GM21825 (cell line): ENCODE results near the gene COLEC12.

Experiments
- ATAC-seq: cut with Tn5 transposase; IDR thresholded peaks from one replicate; pipeline ENCODE4 v1.9.1; 2021; ENCODE audit warnings: mild to moderate bottlenecking, moderate library complexity; ENCODE audit not compliant: unreplicated experiment

Gene COLEC12

DNA sequence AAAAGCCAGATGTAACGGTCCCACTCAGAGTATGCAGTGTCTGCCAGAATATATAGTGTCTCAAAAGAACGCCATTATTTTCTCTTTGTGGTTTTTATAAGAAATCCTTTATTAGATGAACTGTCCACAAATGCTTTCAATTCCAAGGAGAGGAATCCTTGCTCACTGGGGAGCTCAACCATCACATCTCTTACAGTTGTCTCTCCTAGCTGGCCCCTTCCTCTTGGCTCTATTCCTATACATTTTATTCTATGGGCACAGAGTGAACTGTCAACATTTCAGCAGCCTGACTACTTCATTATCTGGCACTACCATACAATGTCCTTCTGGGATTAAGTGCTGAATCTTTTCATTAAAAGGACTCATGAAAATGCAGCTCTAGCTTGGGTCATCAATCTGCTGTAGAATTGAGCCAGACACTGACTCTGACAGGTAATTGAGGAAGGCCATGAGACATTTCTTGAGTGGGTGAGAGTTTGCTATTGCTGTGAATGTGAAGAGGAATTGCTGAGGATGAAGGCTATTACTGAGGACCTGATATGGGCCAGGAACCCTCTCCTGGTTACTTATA, 136.2 kb downstream of the COLEC12 start:
- no peak for ATAC-seq

GRCh38 chr18:363301-364085, 137.0 kb downstream of the COLEC12 start:
- ATAC-seq, result no peak

- ATAC-seq, result no peak
These were observed 137.9 kb downstream of the COLEC12 start for GRCh38 chr18:362311-363290.

DNA sequence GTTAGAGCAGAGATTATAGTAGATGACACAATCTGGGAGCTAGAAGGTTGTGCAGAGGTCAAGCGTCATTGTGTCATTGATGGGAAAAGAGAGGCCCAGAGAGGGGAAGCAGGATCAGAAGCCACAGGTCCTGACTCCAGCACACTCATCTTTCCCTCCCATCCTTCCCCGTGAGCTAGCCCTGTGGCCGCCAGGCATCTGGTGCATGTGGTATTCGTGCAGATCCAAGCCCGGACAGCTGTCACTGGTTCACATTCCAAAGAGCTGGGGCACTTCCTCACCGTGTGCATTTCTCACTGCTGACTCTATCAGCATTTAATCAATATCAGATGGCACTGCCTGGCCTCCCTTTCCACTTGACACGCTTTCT, 138.6 kb downstream of the COLEC12 start:
- ATAC-seq, result no peak

- ATAC-seq, result no peak
These were observed 139.3 kb downstream of the COLEC12 start for GRCh38 chr18:361100-361732.

- no peak for ATAC-seq
These were observed 139.8 kb downstream of the COLEC12 start for GRCh38 chr18:360676-361075.

DNA sequence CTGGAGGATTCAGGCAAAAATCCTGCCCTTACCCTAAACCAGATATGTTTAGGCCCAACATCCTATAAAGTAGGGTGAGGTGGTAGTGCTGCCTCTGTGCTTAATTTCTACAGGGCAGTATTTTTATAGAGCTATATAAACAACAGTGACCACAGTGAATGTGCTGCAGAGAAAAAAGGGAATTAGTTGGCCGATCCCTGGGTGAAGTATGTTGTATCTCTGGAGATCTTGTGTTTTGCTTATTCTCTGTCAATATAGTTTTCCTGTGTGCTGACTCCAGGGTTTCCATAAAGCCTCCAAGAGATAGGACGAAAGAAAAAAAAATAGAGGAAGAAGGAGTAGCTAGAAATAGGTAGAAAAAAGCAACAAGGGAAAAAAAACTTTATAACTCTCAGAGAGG, 143.7 kb downstream of the COLEC12 start:
- ATAC-seq, result no peak

DNA sequence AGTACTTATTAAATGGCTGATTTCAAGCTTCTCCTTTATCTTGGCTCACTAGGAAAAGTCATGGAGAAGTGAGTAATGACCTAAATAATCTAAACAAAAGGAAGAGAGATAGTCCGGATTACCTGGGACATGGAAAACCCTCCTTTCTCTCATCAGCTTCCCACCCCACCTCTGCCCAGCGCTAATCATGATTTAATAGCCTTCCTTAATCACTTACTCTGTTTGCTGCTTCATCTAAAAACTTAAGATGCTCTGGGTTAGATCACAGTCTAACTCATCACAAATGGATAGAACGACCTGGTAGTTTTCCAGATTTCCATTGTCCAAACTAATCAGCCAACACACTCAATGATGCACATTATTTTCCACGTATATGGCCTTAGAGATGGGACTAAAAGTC, 144.8 kb downstream of the COLEC12 start:
- ATAC-seq, result no peak

DNA sequence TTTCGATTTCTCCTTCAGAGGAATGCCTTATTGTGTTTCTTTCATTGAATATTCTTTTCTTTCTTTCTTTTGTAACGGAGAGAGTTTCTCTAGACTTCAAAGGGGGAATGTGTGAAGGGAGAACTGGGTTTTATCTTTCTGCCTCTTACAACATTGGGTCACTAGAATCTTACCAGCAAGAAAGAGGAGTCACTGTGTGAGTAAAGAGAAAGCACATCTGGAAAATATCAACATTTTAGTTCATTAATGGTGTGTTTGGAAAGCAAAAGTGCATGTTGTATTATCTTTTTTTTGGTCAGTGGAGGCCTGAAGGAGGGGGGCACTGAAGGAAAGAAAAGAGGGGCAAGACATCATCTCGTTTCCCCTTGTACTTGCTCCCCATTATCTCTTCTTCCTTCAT, 146.0 kb downstream of the COLEC12 start:
- no peak for ATAC-seq

DNA sequence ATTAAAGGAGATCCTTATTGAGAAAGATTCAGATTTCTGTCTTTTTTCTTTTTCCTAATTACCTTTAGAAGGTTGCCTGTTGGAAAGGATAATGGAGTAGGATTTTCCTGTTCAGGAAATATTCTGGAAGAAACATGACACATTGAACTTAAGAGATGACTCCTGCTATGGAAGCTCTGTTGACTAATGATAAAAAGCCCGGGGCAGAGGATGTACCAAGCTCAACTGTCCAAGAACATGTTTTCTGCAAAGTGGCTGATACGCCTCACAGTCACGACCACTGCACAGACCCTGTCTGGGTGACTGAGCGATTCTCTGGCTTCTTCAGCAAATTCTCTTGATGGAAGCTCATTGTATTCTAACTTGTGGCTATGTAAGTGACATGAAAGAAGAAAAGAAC, 146.5 kb downstream of the COLEC12 start:
- no peak for ATAC-seq

- no peak for ATAC-seq
These were observed 148.1 kb downstream of the COLEC12 start for GRCh38 chr18:352438-352837.

GRCh38 chr18:350953-351572, 149.4 kb downstream of the COLEC12 start:
- no peak for ATAC-seq

- no peak for ATAC-seq
These were observed 153.9 kb downstream of the COLEC12 start for GRCh38 chr18:346600-346999.

GRCh38 chr18:341102-341501, 159.4 kb downstream of the COLEC12 start:
- ATAC-seq, result no peak

- ATAC-seq, result no peak
These were observed 160.5 kb downstream of the COLEC12 start for GRCh38 chr18:340044-340443.

DNA sequence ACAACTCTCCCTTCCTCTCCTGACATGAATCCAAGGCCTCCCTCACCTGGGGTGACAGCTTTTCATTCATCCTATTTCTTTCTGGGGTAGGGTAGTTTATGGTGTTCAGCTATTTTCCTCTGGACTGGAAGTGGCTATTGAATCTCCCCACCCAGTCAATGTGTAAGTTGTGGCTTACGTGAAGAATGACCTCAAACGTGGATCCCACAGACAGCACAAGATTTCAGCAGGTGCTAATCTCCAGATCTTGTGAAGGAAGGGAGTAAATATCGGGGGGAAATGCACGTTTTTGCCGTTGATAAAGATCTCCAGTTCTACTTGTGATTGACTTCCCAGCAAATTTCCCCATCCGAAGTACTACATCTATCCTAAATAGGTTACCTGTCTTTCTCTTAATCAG, 161.3 kb downstream of the COLEC12 start:
- no peak for ATAC-seq

DNA sequence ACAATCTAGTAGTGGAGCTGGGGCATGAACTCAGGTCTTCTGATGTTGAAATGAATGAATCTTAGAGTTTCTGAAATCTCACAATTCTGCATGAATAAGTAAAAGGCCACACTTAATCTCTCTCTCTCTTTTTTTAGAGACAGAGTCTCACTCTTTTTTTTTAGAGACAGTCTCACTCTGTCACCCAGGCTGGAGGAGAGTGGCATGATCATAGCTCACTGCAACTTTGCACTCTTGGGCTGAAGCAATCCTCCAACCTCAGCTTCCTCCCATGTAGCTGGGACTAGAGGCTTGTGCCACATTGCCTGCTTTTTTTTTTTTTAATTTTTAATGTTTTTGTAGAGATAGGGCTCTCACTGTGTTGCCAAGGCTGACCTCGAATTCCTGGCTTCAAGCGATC, 163.8 kb downstream of the COLEC12 start:
- no peak for ATAC-seq

DNA sequence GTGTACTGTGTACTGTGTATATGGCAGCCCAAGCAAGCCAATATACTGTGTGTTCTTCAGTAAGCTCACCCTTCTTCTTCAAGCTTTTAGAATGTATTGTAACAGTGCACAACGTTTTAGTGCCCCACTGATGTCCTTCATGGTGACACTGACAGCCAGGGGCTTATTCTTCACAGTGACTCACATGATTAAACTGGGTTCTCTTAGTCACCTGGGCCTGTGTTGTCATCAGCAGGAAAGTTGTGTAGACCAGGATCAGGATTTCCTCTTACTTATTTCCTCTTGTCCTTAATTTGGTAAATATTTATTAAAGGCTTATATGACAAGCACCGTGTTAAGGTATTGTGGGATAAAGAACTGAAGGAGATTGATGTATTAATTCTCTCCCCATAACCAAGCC, 164.8 kb downstream of the COLEC12 start:
- no peak for ATAC-seq

- ATAC-seq, result no peak
These were observed 165.8 kb downstream of the COLEC12 start for GRCh38 chr18:334575-335132.

DNA sequence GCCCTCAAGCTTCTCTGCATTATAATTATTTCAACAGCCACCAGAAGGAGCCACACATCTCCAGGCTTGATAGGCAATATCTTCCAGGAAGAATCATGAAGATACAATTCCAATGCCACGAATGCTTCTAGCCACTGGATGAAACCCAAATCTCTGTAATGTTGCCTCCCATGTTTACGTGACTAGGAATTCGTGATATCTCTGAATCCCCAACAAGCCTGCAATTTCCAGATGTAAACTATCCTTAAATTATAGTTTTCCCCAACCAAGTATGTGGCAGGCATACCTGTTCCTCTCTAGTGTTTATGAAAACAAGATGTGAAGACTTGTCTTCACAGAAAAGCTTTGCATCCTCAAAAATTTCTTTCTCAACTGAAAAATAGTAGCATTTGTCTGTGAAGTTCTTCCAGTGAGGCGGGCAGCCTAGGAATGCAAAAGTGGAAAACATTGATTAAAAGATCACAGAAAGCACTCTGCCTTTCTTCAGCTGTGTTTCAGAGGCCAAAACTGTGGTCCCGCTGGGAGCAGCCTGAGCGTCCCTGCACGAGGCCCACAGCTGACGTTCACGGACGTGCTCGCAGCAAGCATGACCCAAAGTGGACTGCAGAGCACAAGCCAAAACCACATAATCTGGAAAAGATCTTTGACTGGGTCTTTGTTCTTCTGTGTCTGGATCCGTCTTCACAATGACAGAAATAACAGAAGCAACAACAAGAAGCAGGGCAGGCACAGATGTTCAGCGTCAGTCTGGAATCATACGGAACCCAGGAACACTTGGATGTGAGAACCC, 167.6 kb downstream of the COLEC12 start:
- no peak for ATAC-seq
